ENCODE measurements around the gene CYBRD1. TPM values are rescaled to one million over a fixed set of nuclear protein-coding genes. Genes with fewer than 3 reads are reported as not detected.

The CYBRD1 gene
- total RNA-seq, 1 experiment from 2014 or later: 7.9 TPM

DNA sequence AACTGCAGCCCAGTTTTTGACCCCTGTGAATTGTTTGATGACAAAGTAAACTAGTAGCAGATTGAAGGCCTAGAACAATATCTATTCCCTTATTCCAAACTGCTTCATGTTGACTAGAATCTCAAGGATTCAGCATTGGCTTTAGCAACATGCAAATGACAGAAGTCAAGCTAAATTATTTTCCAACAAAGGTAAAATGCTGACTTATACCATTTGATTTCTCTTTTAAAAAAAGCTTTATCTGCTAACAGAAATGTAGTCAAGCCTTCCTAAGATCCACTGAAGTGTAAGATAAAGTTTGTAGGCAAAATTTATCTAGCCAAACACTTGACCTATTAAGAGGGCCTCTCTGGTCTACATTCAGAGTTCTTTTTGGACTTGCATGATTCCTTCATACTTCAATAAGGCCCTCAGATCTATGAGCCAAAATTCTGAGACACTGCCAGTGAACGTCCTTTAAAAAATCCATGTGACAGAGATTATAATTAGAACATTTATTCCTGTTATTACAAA is 9.5 kb upstream of the CYBRD1 start (continued):
- TF ChIP-seq FOXK1 (CRISPR knock-in tag; IDR thresholded peaks at IDR 0.05): no peak

DNA sequence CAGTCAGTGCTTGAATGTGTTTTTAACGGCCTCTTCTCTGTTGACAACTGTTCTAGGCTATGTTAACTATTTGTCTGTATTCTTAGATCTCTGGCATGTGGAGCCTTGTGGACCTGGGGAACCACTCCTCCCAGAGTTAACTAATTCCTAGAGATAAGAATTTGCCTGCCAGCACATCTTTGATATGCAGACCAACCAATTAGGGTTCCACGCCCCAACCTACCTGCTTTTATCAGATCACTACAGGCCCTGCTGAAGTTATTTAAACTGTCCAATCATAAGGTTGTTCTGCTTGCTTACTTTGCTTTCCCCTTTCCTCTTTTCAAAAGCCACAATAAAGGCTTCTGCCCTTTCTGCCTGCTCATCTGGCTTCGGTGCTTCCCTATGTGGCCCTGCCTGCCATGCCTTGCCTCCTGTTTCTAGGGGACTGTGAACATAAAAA is 8.5 kb upstream of the CYBRD1 start:
- no peak for TF ChIP-seq ZNF121 (CRISPR knock-in tag; IDR thresholded peaks at IDR 0.05)
- TF ChIP-seq, protein P1, sequence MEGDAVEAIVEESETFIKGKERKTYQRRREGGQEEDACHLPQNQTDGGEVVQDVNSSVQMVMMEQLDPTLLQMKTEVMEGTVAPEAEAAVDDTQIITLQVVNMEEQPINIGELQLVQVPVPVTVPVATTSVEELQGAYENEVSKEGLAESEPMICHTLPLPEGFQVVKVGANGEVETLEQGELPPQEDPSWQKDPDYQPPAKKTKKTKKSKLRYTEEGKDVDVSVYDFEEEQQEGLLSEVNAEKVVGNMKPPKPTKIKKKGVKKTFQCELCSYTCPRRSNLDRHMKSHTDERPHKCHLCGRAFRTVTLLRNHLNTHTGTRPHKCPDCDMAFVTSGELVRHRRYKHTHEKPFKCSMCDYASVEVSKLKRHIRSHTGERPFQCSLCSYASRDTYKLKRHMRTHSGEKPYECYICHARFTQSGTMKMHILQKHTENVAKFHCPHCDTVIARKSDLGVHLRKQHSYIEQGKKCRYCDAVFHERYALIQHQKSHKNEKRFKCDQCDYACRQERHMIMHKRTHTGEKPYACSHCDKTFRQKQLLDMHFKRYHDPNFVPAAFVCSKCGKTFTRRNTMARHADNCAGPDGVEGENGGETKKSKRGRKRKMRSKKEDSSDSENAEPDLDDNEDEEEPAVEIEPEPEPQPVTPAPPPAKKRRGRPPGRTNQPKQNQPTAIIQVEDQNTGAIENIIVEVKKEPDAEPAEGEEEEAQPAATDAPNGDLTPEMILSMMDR (IDR thresholded peaks at IDR 0.05): no peak
- no peak overlapping the region for H3K27ac Mint-ChIP-seq
- peak; percentile 80 for ATAC-seq
- CTCF ChIA-PET: no interaction called here
- DNase-seq (ENCODE audit: low spot score): no peak
- no peaks in the 10 kb centered on the region; the same call in 1 of the 2 replicates for H3K27me3 Mint-ChIP-seq (ENCODE audit: low read depth)
- H3K36me3 Mint-ChIP-seq: no peaks in the 10 kb centered on the region; the same call in 1 of the 2 replicates
- peaks cover 6% of the 10 kb centered on the region; the same call in 1 of the 2 replicates for H3K9me3 Mint-ChIP-seq
- no peak overlapping the region for H3K4me3 Mint-ChIP-seq
- peaks cover 16% of the 10 kb centered on the region for H3K4me1 Mint-ChIP-seq
- POLR2A ChIA-PET: no interaction called here

DNA sequence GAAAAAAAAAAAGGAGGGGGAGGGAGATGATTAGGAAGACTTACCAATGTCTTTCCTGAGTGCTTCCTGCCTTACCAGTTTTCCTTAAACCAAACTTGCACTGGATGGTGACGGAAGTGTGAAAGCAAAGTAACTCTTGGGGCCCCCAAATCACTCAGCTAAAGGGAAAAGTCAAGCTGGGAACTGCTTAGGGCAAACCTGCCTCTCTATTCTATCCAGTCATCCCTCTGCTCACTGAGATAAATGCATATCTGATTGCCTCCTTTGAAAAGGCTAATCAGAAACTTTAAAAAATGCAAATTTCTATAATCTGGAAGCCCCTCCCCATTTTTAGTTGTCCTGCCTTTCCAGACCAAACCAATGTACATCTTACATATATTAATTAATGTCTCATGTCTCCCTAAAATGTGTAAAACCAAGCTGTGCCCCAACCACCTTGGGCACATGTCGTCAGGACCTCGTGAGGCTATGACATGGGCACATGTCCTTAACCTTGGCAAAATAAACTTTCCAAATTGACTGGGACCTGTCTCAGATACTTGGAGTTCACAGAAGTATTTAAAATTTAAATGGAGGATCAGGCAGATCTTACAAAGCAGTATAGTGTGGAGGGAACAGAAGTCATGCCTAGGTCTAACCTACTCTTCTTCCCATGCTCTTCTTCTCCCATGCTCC is 7.2 kb upstream of the CYBRD1 start:
- Mint-ChIP-seq H3K36me3 (no peaks in the 10 kb centered on the region; the same call in 1 of the 2 replicates), H3K4me3 (no peak overlapping the region), H3K4me1 (peaks cover 16% of the 10 kb centered on the region), H3K9me3 (peaks cover 6% of the 10 kb centered on the region; the same call in 1 of the 2 replicates), H3K27ac (no peak overlapping the region), H3K27me3 (ENCODE audit: low read depth) (no peaks in the 10 kb centered on the region; the same call in 1 of the 2 replicates)
- DNase-seq (ENCODE audit: low spot score): no peak
- ChIA-PET POLR2A (no interaction called here), CTCF (no interaction called here)
- no peak for TF ChIP-seq FOXJ3 (CRISPR knock-in tag; IDR thresholded peaks at IDR 0.05; ENCODE audit: borderline replicate concordance)
- no peak for TF ChIP-seq HMGA2 (CRISPR knock-in tag; IDR thresholded peaks at IDR 0.05)
- TF ChIP-seq, protein P2, sequence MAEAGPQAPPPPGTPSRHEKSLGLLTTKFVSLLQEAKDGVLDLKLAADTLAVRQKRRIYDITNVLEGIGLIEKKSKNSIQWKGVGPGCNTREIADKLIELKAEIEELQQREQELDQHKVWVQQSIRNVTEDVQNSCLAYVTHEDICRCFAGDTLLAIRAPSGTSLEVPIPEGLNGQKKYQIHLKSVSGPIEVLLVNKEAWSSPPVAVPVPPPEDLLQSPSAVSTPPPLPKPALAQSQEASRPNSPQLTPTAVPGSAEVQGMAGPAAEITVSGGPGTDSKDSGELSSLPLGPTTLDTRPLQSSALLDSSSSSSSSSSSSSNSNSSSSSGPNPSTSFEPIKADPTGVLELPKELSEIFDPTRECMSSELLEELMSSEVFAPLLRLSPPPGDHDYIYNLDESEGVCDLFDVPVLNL (CRISPR knock-in tag; IDR thresholded peaks at IDR 0.05; ENCODE audit: borderline replicate concordance, low read depth): no peak
- ATAC-seq: no peak

DNA sequence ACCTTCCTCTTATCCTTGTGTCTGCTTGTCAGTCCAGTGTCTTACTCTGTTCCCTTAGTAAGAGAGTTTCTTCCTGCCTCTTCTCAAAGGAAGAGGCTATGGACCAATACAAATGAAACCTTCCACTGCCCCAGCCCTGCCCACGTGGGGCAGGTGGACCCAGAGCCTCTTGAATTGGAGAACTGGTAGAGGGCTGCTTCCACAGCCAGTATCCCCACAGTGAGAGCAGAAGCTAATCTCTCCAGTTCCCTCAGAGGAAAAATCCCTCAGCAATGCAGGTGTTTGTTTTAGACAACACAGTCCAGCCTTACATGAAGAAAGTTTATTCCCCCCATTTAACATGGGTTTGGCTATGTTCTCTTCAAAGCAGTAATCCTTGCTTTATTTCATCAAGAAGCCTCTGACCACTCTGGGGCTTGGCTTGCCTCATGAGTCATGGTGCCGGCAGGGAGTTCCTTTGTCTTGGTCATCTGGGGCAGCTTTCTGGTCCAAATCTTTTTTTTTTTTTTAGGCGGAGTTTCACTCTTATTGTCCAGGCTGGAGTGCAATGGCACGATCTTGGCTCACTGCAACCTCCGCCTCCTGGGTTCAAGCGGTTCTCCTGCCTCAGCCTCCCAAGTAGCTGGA is 6.5 kb upstream of the CYBRD1 start:
- Mint-ChIP-seq H3K36me3 (no peaks in the 10 kb centered on the region; the same call in 1 of the 2 replicates), H3K4me1 (peaks cover 18% of the 10 kb centered on the region), H3K27me3 (ENCODE audit: low read depth) (no peaks in the 10 kb centered on the region; the same call in 1 of the 2 replicates), H3K9me3 (peaks cover 6% of the 10 kb centered on the region; the same call in 1 of the 2 replicates), H3K27ac (no peak overlapping the region), H3K4me3 (no peak overlapping the region)
- ChIA-PET POLR2A (no interaction called here), CTCF (no interaction called here)
- DNase-seq (ENCODE audit: low spot score) (no peak), ATAC-seq (no peak; the same call in 1 of the 2 replicates)
- TF ChIP-seq JAZF1 (CRISPR knock-in tag; IDR thresholded peaks at IDR 0.05) (no peak), GTF2I (CRISPR knock-in tag; conservative IDR thresholded peaks at IDR 0.05) (no peak), NFATC4 (CRISPR knock-in tag; IDR thresholded peaks at IDR 0.05) (no peak), FOXJ3 (CRISPR knock-in tag; IDR thresholded peaks at IDR 0.05; ENCODE audit: borderline replicate concordance) (no peak), TCF7 (CRISPR knock-in tag; IDR thresholded peaks at IDR 0.05; ENCODE audit: low read depth) (no peak), NR2C2 (CRISPR knock-in tag; IDR thresholded peaks at IDR 0.05) (no peak), ZNF232 (CRISPR knock-in tag; IDR thresholded peaks at IDR 0.05) (no peak), GRHL2 (CRISPR knock-in tag; IDR thresholded peaks at IDR 0.05; ENCODE audit: insufficient replicate concordance, severe bottlenecking) (no peak), SMAD4 (CRISPR knock-in tag; IDR thresholded peaks at IDR 0.05) (no peak), ZNF671 (CRISPR knock-in tag; IDR thresholded peaks at IDR 0.05) (no peak)
- TF ChIP-seq, protein P3, sequence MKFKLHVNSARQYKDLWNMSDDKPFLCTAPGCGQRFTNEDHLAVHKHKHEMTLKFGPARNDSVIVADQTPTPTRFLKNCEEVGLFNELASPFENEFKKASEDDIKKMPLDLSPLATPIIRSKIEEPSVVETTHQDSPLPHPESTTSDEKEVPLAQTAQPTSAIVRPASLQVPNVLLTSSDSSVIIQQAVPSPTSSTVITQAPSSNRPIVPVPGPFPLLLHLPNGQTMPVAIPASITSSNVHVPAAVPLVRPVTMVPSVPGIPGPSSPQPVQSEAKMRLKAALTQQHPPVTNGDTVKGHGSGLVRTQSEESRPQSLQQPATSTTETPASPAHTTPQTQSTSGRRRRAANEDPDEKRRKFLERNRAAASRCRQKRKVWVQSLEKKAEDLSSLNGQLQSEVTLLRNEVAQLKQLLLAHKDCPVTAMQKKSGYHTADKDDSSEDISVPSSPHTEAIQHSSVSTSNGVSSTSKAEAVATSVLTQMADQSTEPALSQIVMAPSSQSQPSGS (CRISPR knock-in tag; IDR thresholded peaks at IDR 0.05; ENCODE audit: borderline replicate concordance, low read depth): no peak
- TF ChIP-seq, protein P4, sequence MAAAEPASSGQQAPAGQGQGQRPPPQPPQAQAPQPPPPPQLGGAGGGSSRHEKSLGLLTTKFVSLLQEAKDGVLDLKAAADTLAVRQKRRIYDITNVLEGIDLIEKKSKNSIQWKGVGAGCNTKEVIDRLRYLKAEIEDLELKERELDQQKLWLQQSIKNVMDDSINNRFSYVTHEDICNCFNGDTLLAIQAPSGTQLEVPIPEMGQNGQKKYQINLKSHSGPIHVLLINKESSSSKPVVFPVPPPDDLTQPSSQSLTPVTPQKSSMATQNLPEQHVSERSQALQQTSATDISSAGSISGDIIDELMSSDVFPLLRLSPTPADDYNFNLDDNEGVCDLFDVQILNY (CRISPR knock-in tag; IDR thresholded peaks at IDR 0.05): no peak
- TF ChIP-seq, protein P5, sequence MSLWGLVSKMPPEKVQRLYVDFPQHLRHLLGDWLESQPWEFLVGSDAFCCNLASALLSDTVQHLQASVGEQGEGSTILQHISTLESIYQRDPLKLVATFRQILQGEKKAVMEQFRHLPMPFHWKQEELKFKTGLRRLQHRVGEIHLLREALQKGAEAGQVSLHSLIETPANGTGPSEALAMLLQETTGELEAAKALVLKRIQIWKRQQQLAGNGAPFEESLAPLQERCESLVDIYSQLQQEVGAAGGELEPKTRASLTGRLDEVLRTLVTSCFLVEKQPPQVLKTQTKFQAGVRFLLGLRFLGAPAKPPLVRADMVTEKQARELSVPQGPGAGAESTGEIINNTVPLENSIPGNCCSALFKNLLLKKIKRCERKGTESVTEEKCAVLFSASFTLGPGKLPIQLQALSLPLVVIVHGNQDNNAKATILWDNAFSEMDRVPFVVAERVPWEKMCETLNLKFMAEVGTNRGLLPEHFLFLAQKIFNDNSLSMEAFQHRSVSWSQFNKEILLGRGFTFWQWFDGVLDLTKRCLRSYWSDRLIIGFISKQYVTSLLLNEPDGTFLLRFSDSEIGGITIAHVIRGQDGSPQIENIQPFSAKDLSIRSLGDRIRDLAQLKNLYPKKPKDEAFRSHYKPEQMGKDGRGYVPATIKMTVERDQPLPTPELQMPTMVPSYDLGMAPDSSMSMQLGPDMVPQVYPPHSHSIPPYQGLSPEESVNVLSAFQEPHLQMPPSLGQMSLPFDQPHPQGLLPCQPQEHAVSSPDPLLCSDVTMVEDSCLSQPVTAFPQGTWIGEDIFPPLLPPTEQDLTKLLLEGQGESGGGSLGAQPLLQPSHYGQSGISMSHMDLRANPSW (CRISPR knock-in tag; conservative IDR thresholded peaks at IDR 0.05; ENCODE audit: low read depth): no peak
- TF ChIP-seq, protein P6, sequence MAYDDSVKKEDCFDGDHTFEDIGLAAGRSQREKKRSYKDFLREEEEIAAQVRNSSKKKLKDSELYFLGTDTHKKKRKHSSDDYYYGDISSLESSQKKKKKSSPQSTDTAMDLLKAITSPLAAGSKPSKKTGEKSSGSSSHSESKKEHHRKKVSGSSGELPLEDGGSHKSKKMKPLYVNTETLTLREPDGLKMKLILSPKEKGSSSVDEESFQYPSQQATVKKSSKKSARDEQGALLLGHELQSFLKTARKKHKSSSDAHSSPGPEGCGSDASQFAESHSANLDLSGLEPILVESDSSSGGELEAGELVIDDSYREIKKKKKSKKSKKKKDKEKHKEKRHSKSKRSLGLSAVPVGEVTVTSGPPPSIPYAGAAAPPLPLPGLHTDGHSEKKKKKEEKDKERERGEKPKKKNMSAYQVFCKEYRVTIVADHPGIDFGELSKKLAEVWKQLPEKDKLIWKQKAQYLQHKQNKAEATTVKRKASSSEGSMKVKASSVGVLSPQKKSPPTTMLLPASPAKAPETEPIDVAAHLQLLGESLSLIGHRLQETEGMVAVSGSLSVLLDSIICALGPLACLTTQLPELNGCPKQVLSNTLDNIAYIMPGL (CRISPR knock-in tag; IDR thresholded peaks at IDR 0.05): no peak

All from WTC11 (cell line).